CD8-positive, alpha-beta memory T cell (primary cell): ENCODE data around the gene ZNF343. TPM values are rescaled to one million over a fixed set of nuclear protein-coding genes. Genes with fewer than 3 reads are reported as not detected.

Source experiments
- CTCF ChIA-PET: fragments of 350-600 bp; sonication (Branson Sonifier 250); formaldehyde crosslinking; loops from one replicate; lab custom pipeline; 2021; ENCODE audit warnings: antibody characterized with exemption; lab: Charles Lee
- POLR2A ChIA-PET: fragments of 350-600 bp; sonication (Branson Sonifier 250); formaldehyde crosslinking; loops from one replicate; lab custom pipeline; 2021; ENCODE audit warnings: antibody characterized with exemption; lab: Charles Lee
- DNase-seq, 5 donors: peaks; one replicate each; pipeline versions ENCODE4 v3.0.0 to v3.0.0-alpha.2; 2020 to 2022; ENCODE audit warnings: mixed read lengths in 1 of 5
- H3K27ac ChIP-seq: one replicate; pipeline ENCODE4 v1.7.0; 2013; ENCODE audit warnings: low read depth, mild to moderate bottlenecking, low read length, moderate library complexity
- H3K27me3 ChIP-seq: 2 replicates; pipeline ENCODE4 v1.7.0; 2013; ENCODE audit warnings: low read length, mild to moderate bottlenecking; ENCODE audit not compliant: insufficient read depth, poor library complexity, severe bottlenecking
- H3K36me3 ChIP-seq: 2 replicates; pipeline ENCODE4 v1.7.0; 2013; ENCODE audit warnings: mild to moderate bottlenecking, low read length, moderate library complexity; ENCODE audit not compliant: insufficient read depth
- H3K4me1 ChIP-seq: 2 replicates; pipeline ENCODE4 v1.7.0; 2013; ENCODE audit warnings: mild to moderate bottlenecking, low read length, moderate library complexity; ENCODE audit not compliant: insufficient read depth
- H3K4me3 ChIP-seq: 2 replicates; pipeline ENCODE4 v1.7.0; 2013; ENCODE audit warnings: mild to moderate bottlenecking, low read length
- H3K9me3 ChIP-seq: 2 replicates; pipeline ENCODE4 v1.7.0; 2013; ENCODE audit warnings: mild to moderate bottlenecking, low read length
- H3K27ac Mint-ChIP-seq, 8 donors: one replicate each; pipeline ENCODE4 v1.8.0; 2020 to 2021; ENCODE audit warnings: mixed read lengths in 8 of 8, mild to moderate bottlenecking in 6 of 8, inconsistent platforms in 3 of 8, moderate library complexity in 3 of 8
- H3K27me3 Mint-ChIP-seq, 2 donors: one replicate each; pipeline ENCODE4 v1.8.0; 2020 to 2021; ENCODE audit warnings: mixed read lengths in 2 of 2, mild to moderate bottlenecking in 1 of 2, moderate library complexity in 1 of 2
- H3K36me3 Mint-ChIP-seq, 3 donors: one replicate each; pipeline ENCODE4 v1.8.0; 2020 to 2021; ENCODE audit warnings: mixed read lengths in 3 of 3, inconsistent platforms in 1 of 3, mild to moderate bottlenecking in 1 of 3
- H3K4me1 Mint-ChIP-seq, 3 donors: one replicate each; pipeline ENCODE4 v1.8.0; 2020 to 2021; ENCODE audit warnings: mixed read lengths in 3 of 3, inconsistent platforms in 1 of 3, mild to moderate bottlenecking in 1 of 3
- H3K4me3 Mint-ChIP-seq, 7 donors: one replicate each; pipeline ENCODE4 v1.8.0; 2020 to 2021; ENCODE audit warnings: mixed read lengths in 7 of 7, mild to moderate bottlenecking in 6 of 7, moderate library complexity in 4 of 7, inconsistent platforms in 2 of 7
- H3K9me3 Mint-ChIP-seq, 5 donors: one replicate each; pipeline ENCODE4 v1.8.0; 2020 to 2022; ENCODE audit warnings: mixed read lengths in 5 of 5, mild to moderate bottlenecking in 3 of 5, moderate library complexity in 2 of 5, inconsistent platforms in 1 of 5
- polyA plus RNA-seq: library from polyadenylated mRNA; unstranded; fragments of 300-500 nt; fragmentation: Illumina TruSeq; gene quantifications from one replicate; pipeline ENCODE4 v1.2.3, GENCODE V29; 2021
- total RNA-seq, 2 experiments: library from RNA; stranded (reverse); gene quantifications; one replicate each; pipeline ENCODE4 v1.2.3, GENCODE V29; 2021

ZNF343 gene
- total and polyA plus RNA-seq, 3 experiments from 2014 or later: 4.3 to 11.3 (median 11.3) TPM

DNA sequence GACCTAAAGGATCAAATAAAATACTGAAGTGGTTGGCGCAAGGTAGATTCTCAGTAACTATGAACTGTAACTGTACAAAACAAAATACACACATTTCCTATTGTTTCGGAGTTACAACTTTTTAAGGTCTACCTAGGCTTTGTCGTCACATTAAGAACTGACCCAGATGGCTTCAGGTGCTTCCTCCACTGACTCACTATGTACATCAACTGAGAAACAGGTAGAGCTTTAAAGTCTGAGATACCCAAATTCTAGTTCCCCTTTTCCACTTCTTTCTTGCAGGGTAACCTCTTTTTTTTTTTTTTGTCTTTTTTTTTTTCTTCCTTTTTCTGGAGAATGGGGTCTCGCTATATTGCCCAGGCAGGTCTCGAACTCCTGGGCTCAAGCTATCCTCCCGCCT is 43.6 kb downstream of the ZNF343 start:
- Mint-ChIP-seq H3K4me3 (peak overlapping the region in 1 of 7 donors; percentile 37), H3K4me1 (peaks cover 23 to 35% (median 32%) of the 10 kb centered on the region in 3 donors), H3K9me3 (no peaks in the 10 kb centered on the region), H3K27me3 (no peaks in the 10 kb centered on the region), H3K27ac (peak overlapping the region in 1 of 8 donors; percentile 17), H3K36me3 (peaks cover 23 to 87% (median 39%) of the 10 kb centered on the region in 3 donors)
- Histone ChIP-seq H3K4me3 (no peak overlapping the region), H3K36me3 (peaks cover 75% of the 10 kb centered on the region), H3K9me3 (no peaks in the 10 kb centered on the region), H3K27ac (no peak overlapping the region), H3K27me3 (no peaks in the 10 kb centered on the region), H3K4me1 (peaks cover 25% of the 10 kb centered on the region)
- ChIA-PET POLR2A (no interaction called here), CTCF (no interaction called here)
- DNase-seq: no peak

GRCh38 chr20:2463616-2464365 is 44.9 kb downstream of the ZNF343 start:
- H3K27ac Mint-ChIP-seq: no peak overlapping the region
- no peak overlapping the region for H3K27ac ChIP-seq
- no peaks in the 10 kb centered on the region for H3K9me3 Mint-ChIP-seq
- no peaks in the 10 kb centered on the region for H3K27me3 Mint-ChIP-seq
- H3K27me3 ChIP-seq: no peaks in the 10 kb centered on the region
- no peak overlapping the region for H3K4me3 Mint-ChIP-seq
- H3K4me1 ChIP-seq: peaks cover 14% of the 10 kb centered on the region
- H3K4me3 ChIP-seq: no peak overlapping the region
- peaks cover 68% of the 10 kb centered on the region for H3K36me3 ChIP-seq
- ChIA-PET CTCF (no interaction called here), POLR2A (no interaction called here)
- H3K36me3 Mint-ChIP-seq: peaks cover 28 to 89% (median 36%) of the 10 kb centered on the region in 3 donors
- H3K4me1 Mint-ChIP-seq: peaks cover 13 to 23% (median 21%) of the 10 kb centered on the region in 3 donors
- no peak for DNase-seq
- no peaks in the 10 kb centered on the region for H3K9me3 ChIP-seq

DNA sequence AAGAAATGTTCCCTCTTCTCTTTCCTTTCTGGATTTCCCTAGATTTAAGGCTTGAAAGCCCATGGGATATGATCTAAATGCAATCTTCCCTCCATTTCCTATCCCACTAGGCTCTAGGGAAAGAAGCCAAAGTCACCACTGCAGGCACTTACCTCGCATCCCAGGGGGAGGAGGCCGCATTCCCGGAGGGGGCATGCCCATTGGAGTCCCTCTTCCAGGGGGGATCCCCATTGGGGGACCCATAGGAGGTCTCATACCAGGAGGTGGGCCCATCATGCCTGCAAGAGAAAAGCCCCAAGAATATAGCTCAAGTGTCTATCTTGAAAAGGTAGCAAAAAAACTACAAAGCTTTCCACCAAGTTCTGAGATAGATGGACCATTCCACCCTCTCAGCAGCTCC is 46.2 kb downstream of the ZNF343 start:
- peaks cover 63% of the 10 kb centered on the region for H3K36me3 ChIP-seq
- H3K27me3 Mint-ChIP-seq: no peaks in the 10 kb centered on the region
- no peak overlapping the region for H3K27ac ChIP-seq
- ChIA-PET POLR2A (no interaction called here), CTCF (no interaction called here)
- no peaks in the 10 kb centered on the region for H3K9me3 ChIP-seq
- H3K36me3 Mint-ChIP-seq: peaks cover 26 to 83% (median 35%) of the 10 kb centered on the region in 3 donors
- H3K4me3 Mint-ChIP-seq: no peak overlapping the region
- H3K4me1 ChIP-seq: peaks cover under 1% of the 10 kb centered on the region
- DNase-seq: no peak
- peaks cover 2 to 10% (median 9%) of the 10 kb centered on the region in 3 donors for H3K4me1 Mint-ChIP-seq
- no peak overlapping the region for H3K4me3 ChIP-seq
- no peaks in the 10 kb centered on the region for H3K27me3 ChIP-seq
- peak overlapping the region in 1 of 8 donors; percentile 66 for H3K27ac Mint-ChIP-seq
- H3K9me3 Mint-ChIP-seq: no peaks in the 10 kb centered on the region

DNA sequence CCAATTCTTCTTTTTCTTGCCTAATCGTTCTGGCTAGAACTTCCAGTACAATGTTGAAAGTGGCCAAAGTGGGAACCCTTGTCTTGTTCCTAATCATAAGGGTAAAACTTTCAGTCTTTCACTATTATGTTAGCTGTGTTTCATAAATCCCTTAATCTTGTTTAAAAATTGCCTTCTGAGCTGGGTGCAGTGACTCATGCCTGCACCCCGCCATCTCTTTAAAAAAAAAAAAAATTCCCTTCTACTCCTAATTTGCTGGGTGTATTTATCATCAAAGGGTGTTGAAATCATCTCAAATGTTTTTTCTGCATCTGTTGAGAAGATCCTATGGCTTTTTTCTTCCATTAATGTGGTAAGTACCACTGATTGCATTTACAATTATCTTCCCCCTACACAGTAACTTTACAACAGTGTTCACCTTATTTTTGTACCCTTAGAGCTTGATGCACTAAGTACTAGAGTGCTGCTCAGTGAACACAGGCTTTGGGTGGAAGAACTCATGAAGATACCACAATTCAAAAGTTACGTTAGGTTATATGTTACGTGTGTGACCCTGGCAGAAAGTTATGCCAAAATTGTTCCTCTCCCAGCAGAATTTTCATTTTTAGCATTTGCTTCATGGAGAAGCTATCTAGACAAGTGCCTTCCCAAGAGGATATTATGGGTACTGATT is 47.8 kb downstream of the ZNF343 start:
- no peak overlapping the region for H3K4me3 ChIP-seq
- H3K36me3 ChIP-seq: peaks cover 50% of the 10 kb centered on the region
- H3K4me1 ChIP-seq: no peaks in the 10 kb centered on the region
- Mint-ChIP-seq H3K27me3 (no peaks in the 10 kb centered on the region), H3K36me3 (peaks cover 22 to 73% (median 29%) of the 10 kb centered on the region in 3 donors), H3K4me1 (peaks cover 0 to 3% (median 1%) of the 10 kb centered on the region in 3 donors), H3K9me3 (no peaks in the 10 kb centered on the region), H3K4me3 (no peak overlapping the region), H3K27ac (no peak overlapping the region)
- ChIA-PET CTCF (interaction anchor here (1.4 kb wide), 1 partner anchor 8 kb away, joined by 3 read pairs; no protein-coding TSS in a partner anchor), POLR2A (interaction anchor here (1.8 kb wide), 1 partner anchor 10 kb away, joined by 6 read pairs; the partner anchor contains the start of gene SNRPB)
- no peak for DNase-seq
- H3K9me3 ChIP-seq: no peaks in the 10 kb centered on the region
- H3K27me3 ChIP-seq: no peaks in the 10 kb centered on the region
- no peak overlapping the region for H3K27ac ChIP-seq

- no peaks in the 10 kb centered on the region for H3K9me3 Mint-ChIP-seq
Observed at GRCh38 chr20:2459981-2460751, 48.5 kb downstream of the ZNF343 start.

GRCh38 chr20:2458919-2459499 is 49.7 kb downstream of the ZNF343 start:
- POLR2A ChIA-PET: no interaction called here
- H3K36me3 Mint-ChIP-seq: peaks cover 19 to 55% (median 23%) of the 10 kb centered on the region in 3 donors
- peak overlapping the region in 1 of 8 donors; percentile 0 for H3K27ac Mint-ChIP-seq

More at GRCh38 chr20:2459981-2460751, 48.5 kb downstream of the ZNF343 start:
- ChIA-PET POLR2A (interaction anchor here (1.8 kb wide), 1 partner anchor 10 kb away, joined by 6 read pairs; the partner anchor contains the start of gene SNRPB), CTCF (interaction anchor here (1.4 kb wide), 1 partner anchor 9 kb away, joined by 3 read pairs; no protein-coding TSS in a partner anchor)
- no peaks in the 10 kb centered on the region for H3K9me3 ChIP-seq
- no peak overlapping the region for H3K4me3 ChIP-seq
- no peak overlapping the region for H3K27ac ChIP-seq
- Mint-ChIP-seq H3K27ac (no peak overlapping the region), H3K27me3 (no peaks in the 10 kb centered on the region), H3K36me3 (peaks cover 19 to 66% (median 25%) of the 10 kb centered on the region in 3 donors), H3K4me1 (peaks cover 0 to 1% (median 0%) of the 10 kb centered on the region in 3 donors), H3K4me3 (no peak overlapping the region)
- H3K36me3 ChIP-seq: peaks cover 43% of the 10 kb centered on the region
- H3K4me1 ChIP-seq: no peaks in the 10 kb centered on the region
- no peaks in the 10 kb centered on the region for H3K27me3 ChIP-seq
- no peak for DNase-seq

GRCh38 chr20:2455771-2456497 is 52.8 kb downstream of the ZNF343 start:
- H3K36me3 ChIP-seq: peaks cover under 1% of the 10 kb centered on the region
- no peaks in the 10 kb centered on the region for H3K27me3 Mint-ChIP-seq
- no peaks in the 10 kb centered on the region for H3K9me3 Mint-ChIP-seq
- no peaks in the 10 kb centered on the region for H3K27me3 ChIP-seq
- H3K9me3 ChIP-seq: no peaks in the 10 kb centered on the region
- no peak overlapping the region for H3K27ac Mint-ChIP-seq
- H3K27ac ChIP-seq: no peak overlapping the region
- ChIA-PET CTCF (interaction anchor here (0.8 to 2.6 kb wide), 2 partner anchors 10 to 248 kb away, joined by 4 to 8 read pairs; no protein-coding TSS in a partner anchor), POLR2A (no interaction called here)
- no peak overlapping the region for H3K4me3 Mint-ChIP-seq
- peaks cover 8 to 25% (median 12%) of the 10 kb centered on the region in 3 donors for H3K36me3 Mint-ChIP-seq
- no peak overlapping the region for H3K4me3 ChIP-seq
- H3K4me1 Mint-ChIP-seq: peaks cover 0 to 5% (median 1%) of the 10 kb centered on the region in 3 donors
- H3K4me1 ChIP-seq: no peaks in the 10 kb centered on the region
- DNase-seq: no peak

More at GRCh38 chr20:2458919-2459499, 49.7 kb downstream of the ZNF343 start:
- H3K27me3 Mint-ChIP-seq: no peaks in the 10 kb centered on the region
- CTCF ChIA-PET: no interaction called here
- Histone ChIP-seq H3K4me1 (no peaks in the 10 kb centered on the region), H3K36me3 (peaks cover 32% of the 10 kb centered on the region), H3K27me3 (no peaks in the 10 kb centered on the region), H3K4me3 (no peak overlapping the region), H3K27ac (no peak overlapping the region), H3K9me3 (no peaks in the 10 kb centered on the region)
- H3K4me3 Mint-ChIP-seq: no peak overlapping the region
- H3K4me1 Mint-ChIP-seq: peaks cover 0 to 1% (median 0%) of the 10 kb centered on the region in 3 donors
- H3K9me3 Mint-ChIP-seq: no peaks in the 10 kb centered on the region
- DNase-seq: no peak
